HG03196 (cell line): Measurements from ENCODE around the gene RTTN.
"Not testable (repeated sequence)": the region's sequence is repeated elsewhere in the genome, so short reads cannot be mapped to it uniquely, and the experiment has no call there.

Source experiments
- ATAC-seq: cut with Tn5 transposase; IDR thresholded peaks from one replicate; pipeline ENCODE4 v1.9.1; 2021; ENCODE audit not compliant: unreplicated experiment

RTTN gene

DNA sequence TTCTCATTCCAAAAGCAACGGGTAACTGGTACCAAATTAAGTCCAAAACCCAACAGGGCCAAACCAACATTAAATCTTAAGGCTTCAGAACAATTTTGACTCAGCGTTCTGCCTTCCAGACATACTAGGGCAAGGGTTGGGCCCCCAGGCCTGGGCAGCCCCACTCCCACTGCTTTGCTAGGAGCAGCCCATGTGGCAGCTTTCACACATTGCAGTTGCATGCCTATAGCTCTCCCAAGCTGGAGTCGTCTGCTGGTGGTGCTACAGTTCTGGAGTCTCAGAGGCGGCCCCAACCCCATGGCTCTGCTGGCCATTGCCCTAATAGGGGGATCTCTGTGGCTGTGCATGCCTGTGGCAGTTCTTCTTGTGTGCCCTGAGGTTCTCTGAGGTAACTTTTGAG is 220.2 kb downstream of the RTTN start:
- no peak for ATAC-seq

DNA sequence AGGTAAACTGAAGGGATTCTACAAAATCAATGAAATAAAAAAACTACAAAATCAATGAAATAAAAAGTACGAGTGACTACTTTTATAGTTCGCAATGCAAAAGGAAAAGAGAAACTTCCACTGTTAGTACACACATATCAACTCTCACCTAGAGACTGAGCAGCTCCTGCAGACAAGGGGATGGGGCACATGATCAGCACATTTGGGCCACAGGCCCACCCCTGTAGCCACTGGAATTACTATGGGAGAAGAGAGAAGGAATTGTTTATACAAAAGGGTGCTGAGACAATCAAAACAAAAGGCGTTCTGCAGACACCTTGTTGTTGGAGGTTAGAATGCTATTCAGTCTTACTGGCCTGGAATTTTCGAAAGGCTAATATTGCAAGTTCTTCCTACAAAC is 223.1 kb downstream of the RTTN start:
- no peak for ATAC-seq

DNA sequence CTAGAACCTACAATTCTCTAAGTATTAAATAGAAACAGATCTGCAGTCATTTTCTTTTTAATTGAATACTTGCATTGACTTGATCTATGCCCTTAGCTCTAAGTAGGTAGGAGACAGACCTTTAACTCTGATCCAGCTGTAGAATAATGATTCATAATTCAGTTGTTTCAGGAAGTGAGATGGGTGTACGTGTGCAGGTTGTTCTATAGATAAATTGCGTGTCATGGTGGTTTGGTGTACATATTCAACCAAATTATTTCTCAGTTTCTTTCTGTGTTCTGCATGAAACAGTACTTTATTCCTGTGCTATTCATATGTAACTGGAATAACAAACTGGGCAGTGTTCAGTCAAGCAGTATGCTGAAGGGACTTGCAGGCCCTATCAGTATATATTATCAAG is 223.5 kb downstream of the RTTN start:
- ATAC-seq, result peak; percentile 55

DNA sequence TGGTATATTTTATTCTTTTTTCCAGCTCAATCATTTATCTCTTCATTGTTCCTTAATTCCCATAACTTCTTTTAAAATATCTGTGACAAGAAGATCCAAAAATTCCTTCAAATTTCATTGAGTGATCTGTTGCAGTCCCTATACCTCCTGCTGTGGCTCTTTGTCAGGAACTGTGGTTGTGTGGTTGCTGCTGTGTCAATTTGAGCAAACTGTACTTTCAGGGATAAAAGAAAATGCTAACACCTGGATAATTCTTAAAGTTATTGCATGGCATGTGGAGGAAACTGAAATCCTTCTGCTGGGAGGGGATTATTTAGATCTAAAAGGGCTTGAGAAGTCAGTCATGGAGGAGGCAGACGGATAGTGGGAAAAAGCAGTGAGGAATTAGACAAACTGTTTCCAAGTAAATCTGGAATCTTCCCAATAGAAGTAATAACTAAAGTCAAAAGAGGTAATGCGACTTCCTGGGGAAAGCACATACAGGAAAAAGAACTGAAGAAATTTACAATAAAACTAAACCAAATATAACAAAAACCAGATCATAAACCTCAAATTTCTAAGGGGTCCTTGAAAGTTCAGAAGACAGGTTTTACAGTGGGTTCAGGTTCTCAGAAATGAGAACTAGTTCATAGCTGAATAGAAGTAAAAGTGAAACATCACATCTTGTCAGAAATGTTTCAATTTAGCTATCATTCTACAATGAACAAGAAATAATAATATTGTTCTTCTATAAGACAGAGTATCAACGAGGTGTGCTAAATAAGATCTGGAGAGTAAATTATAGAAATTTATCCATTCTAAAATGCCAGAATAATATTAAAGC is 224.3 kb downstream of the RTTN start:
- no peak for ATAC-seq

DNA sequence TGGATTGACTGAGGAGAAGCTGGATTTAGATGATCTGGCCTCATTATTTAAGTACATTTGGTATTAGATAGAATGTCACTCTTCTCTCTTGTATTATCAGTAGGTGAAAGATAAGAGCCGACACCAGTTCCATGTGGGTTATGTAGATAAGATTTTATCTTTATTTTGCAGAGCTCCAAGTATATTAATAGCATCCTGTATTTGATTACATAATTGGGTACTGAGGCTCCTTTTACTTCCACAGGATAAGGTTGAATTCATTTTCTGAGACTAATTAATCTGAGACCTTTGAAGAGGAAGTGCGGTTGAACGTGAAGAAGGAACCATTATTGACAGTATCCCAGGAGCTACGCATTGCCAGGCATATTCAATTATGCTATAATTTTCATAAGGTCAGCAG is 225.0 kb downstream of the RTTN start:
- no peak for ATAC-seq

DNA sequence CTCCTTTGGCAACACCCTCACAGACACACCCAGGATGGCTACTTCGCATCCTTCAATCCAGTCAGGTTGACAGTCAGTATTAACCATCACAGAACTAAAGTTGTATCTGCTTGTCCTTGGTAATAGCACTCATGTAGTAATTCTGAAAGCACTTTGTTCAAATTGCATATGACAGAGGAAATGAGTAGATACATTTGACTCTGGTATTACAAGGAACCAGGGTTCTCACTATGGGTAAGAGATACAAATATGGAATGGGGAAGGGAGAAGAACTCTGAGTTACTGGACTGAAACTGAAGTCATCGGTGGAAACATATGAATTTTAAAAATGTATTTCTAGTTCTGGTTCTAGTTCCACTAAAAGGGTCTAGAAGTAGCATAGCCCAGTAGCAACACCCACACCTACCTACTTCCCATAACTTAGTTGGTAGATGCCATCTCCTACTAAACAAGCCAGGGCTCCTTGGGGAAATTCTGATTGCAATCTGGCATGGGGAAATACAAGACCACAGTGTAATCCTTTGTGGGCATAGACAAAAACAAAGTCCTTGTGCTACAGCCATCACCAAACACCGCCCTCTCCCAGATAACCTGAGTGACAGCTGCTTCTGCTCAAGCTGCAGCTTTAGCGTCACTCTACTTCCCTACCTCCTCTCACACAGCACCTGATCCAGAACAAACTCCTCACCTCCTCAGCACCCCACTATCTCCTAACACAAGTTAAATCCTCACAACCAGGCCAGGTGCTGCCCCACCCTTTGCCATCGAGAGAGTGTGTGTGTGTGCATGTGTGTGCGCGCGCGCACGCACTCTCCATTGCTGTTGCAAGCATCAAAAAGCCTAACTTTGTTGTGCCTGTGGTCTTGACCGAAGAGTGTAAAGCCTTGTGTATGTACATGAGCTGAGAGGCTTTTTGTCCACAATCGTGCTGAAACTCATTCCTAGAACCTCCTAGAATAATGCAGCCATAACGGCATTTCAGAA is 226.5 kb downstream of the RTTN start:
- peak; percentile 51 for ATAC-seq

DNA sequence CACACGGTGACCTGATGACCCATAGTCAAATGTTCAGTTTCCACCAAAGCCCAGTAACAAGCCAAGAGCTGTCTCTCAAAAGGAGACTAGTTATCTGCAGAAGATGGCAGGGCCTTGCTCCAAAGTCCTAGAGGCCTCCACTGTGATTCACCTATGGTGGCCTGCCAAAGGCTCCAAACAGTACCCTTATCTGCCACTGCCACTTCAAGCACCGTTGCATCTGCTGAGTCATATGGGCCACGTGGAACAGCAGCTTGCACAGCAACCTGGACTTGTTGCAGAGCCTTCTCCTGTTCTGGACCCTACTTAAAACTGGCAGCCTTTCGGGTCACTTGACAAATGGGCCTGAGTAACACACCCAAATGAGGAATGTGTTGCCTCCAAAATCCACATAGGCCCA is 230.2 kb downstream of the RTTN start:
- ATAC-seq, result not testable (repeated sequence)

DNA sequence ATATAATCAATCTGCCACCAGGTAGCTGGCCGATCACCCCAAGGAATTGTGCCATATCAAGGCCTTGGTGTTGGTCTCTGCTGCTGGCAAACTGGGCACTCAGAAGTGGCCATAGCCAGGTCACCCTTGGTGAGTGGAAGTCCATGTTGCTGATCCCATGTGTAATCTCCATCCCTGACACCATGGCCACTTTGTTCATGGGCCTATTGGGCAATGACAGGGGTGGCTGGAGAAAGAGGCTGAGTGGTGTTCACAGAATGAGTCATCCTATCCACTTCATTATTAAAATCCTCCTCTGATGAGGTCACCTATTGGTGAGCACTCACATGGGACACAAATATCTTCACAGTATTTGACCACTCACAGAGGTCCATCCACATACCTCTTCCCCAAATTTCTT is 231.1 kb downstream of the RTTN start:
- no peak for ATAC-seq

DNA sequence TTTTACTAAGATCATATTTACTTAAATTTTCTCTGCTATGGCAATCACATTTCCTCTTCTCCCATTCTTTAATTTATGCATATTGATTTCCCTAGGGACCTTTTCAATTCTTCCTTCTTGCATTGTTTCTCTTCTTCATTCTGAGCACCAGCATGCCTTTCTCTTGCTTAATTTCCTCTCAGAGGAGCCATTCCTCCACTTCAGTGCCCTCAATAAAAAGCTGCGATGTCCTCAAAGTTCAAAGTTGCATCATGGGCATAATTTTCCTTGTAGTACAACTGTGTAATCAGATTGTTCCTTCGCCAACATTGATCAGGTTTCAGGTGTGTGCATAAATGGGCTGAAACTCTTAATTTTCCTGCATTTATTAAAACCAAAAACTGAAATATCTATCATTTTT is 236.0 kb downstream of the RTTN start:
- ATAC-seq, result no peak

DNA sequence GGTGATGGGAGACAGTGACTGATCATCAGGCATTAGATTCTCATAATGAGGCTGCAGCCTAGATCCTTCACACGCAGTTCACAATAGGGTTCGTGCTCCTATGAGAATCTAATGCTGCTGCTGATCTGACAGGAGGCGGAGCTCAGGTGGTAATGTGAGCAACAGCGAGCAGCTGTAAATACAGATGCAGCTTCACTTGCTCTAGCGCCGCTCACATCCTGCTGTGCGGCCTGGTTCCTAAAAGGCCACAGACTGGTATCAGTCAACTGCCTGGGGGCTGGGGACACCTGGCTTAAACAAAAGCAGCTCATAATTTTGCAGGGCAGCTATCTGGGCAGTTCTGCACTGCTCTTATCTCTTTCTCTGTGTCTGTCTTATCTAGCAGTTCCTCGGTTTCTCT is 237.4 kb downstream of the RTTN start:
- ATAC-seq, result no peak

DNA sequence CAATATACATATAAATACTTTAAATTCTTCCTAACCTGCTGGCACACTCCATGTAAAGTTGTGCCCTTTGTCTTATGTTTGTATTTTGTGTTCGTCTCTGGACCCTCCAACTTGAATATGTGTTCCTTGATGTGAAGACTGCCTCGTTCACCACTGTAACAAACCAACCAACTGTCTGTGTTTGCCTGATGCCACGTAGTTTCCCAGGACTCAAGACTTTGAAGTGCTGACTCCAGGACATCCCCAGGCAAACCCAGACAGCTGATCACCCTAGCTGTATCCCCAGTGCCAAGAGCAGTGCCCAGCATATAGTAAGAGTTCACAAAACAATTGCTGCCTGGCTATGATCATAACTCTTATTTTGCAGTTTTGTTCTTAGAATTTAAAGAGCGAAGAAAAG is 242.3 kb downstream of the RTTN start:
- no peak for ATAC-seq

DNA sequence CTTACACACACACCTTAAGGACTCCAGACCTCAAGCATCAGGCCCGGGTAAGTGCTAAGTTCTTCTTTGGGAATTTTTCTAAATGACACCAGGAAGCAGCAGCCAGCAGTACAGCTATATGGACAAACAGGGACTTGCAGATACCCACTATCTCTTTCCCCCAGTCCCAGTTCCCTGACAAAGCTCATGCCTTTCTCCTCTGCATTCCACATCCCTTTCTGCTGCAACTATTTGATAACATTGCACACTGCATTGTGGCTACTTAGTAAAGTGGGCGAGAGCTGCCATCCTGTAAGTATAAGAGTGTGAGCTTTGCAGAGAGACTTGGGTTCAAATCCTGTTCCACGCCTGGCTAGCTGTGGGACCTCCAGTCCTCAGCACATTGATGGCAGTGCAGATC is 243.8 kb downstream of the RTTN start:
- ATAC-seq, result no peak

DNA sequence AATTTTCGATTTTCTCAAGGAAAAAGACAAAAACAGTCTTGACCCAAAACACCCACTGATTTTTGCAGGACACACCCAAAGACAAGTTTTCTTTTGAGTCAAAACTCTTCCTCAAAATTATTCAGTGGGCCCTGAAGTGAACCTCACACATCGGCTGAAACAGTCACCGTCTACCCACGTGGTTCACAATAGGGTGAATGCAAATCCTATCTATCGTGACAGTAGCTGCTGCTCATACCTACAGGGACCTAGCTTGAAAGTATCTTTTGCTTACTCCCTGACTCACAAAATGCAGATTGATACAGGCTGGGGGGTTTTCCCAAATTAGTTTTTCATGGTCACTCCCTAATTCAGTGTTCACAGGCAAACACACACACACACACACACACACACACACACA is 247.1 kb downstream of the RTTN start:
- peak; percentile 55 for ATAC-seq

DNA sequence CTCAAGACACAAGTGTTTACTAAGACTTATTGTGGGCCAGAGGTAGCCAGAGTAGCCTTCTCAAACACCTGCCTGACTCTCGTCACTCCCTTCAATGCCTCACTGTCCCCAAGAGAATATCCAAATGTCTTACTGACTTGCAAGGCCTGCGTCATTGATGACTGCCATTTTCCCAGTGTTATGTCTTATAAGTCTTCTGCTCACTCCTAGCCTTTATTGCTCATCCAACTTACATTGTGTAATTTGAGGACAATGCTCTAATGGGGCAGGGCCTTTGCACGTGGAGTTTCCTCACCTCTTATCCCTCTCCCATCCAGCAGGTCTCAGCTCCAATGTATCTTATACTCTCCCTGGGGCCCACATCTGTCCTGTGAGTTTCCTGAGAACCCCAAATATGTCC is 247.7 kb downstream of the RTTN start:
- ATAC-seq, result no peak

DNA sequence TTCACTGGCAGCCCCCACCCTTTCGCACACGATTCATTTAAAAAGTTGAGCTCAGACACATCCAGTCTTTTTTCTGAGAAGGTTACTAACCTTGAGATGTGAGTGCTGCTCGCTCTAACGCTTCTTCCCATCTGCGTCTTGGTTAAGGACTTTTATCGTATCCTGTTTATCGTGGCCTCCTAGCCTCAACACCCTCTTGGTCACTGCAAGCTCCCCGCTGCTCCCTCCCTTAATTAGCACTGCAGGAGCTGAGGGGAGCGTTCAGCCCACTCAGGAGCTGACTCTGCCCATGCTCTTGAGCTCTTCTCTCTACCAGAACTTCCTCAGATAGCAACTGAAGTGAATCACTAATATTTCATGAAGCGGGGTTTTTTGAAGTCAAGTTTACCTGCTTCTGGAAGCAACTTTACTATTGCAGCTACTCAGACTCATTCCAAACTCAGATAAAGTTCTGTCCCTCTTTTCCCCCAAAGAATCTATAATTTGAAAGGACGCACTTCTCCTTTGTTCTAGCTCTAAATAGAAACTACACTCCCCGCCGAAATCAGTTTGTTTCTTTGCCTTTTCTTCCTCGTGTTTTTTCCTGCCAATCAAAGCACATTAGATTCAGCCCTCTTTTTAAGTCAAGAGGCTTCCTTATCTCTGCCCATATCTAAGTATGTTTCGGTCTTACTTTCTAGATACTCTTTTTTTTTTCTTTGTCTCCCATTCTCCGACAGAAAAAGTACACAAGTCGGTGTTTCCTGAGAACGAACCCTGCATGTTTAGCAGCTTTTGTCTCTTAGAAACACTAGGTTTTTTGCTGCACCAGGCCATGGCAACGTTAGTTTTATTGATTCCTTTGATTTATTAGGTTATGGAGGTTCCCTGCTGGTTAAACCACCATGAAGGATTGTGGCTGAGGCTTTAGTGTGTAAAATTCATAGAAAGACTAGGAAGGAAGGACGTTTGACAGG is 248.5 kb downstream of the RTTN start:
- ATAC-seq, result no peak

DNA sequence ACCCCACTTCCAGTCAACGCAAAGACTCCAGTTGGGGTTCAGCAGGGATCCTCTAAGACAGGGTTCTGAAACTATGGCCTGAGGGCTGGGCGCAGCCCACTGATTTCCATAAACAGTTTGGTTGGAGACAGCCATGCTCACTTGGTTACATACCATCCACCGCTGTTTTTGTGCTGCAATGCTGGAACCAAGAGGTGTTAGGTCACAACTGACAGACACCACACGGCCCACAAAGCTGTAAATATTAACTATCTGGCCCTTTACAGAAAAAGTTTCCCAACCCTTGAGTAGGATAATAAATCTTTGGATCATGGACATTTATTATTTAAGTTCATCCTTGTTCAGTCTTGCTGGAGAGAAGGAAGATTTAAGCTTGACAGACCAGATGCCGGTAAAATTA is 249.4 kb downstream of the RTTN start:
- ATAC-seq, result no peak

DNA sequence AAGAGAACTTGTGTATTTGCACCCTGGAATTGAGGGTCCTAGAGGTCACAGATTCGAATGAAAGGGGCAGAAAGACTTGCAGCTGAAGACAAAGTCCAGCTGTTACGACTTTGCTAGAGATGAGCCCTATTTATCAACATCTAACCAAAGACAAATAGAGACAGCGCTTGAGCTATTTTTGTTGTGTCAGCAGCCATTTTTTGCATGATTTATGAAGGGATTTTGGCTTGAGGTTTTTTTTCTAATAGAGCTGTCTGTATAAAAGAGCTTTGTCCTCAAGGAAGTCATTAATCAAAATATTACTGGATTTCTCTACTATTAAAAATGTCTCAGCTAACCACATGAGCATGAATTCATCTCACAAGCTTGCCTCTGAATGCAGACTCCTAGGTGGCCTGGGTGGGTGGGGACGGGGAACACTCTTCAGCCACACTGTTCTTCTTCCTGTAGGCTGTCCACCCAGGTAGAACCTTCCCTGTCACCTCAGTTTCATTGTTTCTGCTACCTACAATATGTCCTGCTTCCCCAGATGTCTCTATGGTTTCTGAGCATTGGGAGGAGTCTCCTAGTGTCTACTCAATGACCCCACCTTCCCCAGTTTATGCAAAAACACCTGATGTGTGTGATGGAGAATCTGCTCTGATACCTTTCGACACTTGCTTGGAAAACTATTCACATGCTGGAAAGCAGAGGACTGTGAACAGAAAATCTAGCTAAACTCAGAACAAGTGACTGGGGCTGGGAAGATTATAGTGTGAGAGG is 250.6 kb downstream of the RTTN start:
- no peak for ATAC-seq

DNA sequence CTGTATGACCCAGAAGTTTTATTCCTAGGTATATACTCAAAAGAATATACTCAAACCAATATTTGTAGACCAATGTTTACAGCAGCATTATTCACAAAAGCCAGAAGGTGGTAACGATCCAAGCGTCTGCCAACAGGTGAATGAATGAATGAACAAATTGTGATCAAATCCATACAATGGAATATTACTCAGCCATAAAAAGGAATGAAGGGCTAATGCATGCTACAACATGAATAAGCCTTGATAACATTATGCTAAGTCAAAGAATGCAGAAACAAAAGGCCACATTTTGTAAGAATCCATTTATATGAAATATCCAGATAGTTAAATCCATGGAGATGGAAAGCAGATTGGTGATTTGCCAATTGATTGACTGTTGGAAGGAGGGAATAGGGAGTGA is 252.3 kb downstream of the RTTN start:
- no peak for ATAC-seq
